A549 (cell line): ENCODE measurements around the gene AKR1C3. TPM values are rescaled to one million over a fixed set of nuclear protein-coding genes. Genes with fewer than 3 reads are reported as not detected.

Experiments
- ATAC-seq, 2 experiments: fragments of 200-7000 bp in 1 of 2; fragments of >200 bp in 1 of 2; cut with Nextera tagmentation in 1 of 2; cut with Tn5 transposase in 1 of 2; 3 replicates each; pipeline versions ENCODE4 v1.8.0 to v1.9.1; 2018 to 2020; ENCODE audit warnings: mild to moderate bottlenecking in 1 of 2, moderate library complexity in 1 of 2
- CTCF ChIA-PET: fragments of 300-600 bp; sonication (Branson Sonifier 250); formaldehyde crosslinking; extraction: SDS; loops from one replicate; lab custom pipeline; 2021; ENCODE audit warnings: antibody characterized with exemption, inconsistent platforms; lab: Yijun Ruan, JAX
- POLR2A ChIA-PET: fragments of 350-600 bp; formaldehyde crosslinking; extraction: SDS; loops from one replicate; lab custom pipeline; 2021; ENCODE audit warnings: antibody characterized with exemption, inconsistent platforms; lab: Yijun Ruan, JAX
- DNase-seq, 2 experiments: peaks; one replicate each; pipeline versions ENCODE4 v3.0.0 to v3.0.0-alpha.2; 2011 to 2016; ENCODE audit warnings: low read depth in 1 of 2, low spot score in 1 of 2
- FAIRE-seq: peaks from 2 replicates; lab custom pipeline; 2011; peaks lifted over from hg19 to GRCh38; lab: Jason Lieb, UNC
- H3K27ac ChIP-seq, 2 experiments: fragments of >200 bp; sonication (Bioruptor Twin); formaldehyde crosslinking; 3 replicates each; pipeline ENCODE4 v1.5.1; 2016 to 2017
- H3K4me1 ChIP-seq: fragments of >200 bp; sonication (Bioruptor Twin); formaldehyde crosslinking; 3 replicates; pipeline ENCODE4 v1.6.1; 2016
- H3K4me2 ChIP-seq: fragments of >200 bp; sonication (Bioruptor Twin); formaldehyde crosslinking; 3 replicates; pipeline ENCODE4 v1.6.1; 2016
- H3K4me3 ChIP-seq: fragments of >200 bp; sonication (Bioruptor Twin); formaldehyde crosslinking; 3 replicates; pipeline ENCODE4 v1.5.1; 2016
- H3K9me3 ChIP-seq: fragments of >200 bp; sonication (Bioruptor Twin); formaldehyde crosslinking; 3 replicates; pipeline ENCODE4 v1.6.1; 2016
- ATOH8 ChIP-seq: fragments of 250-450 bp; sonication (Bioruptor Pico); IDR thresholded peaks from 2 replicates; pipeline ENCODE4 v1.5.0; 2020; ENCODE audit warnings: low read depth, mild to moderate bottlenecking, moderate library complexity
- BHLHE40 ChIP-seq: IDR thresholded peaks from 2 replicates; pipeline ENCODE4 v1.6.1; 2012; ENCODE audit warnings: low read depth, low read length, inconsistent platforms
- CBX8 ChIP-seq: fragments of 200-600 bp; sonication (generic); IDR thresholded peaks from 2 replicates; pipeline ENCODE4 v1.6.1; 2016
- CEBPB ChIP-seq, 2 experiments: fragments of >200 bp in 1 of 2; sonication (Bioruptor Twin) in 1 of 2; formaldehyde crosslinking in 1 of 2; IDR thresholded peaks; 2 replicates each; pipeline ENCODE4 v1.6.1; 2012 to 2016
- CHD2 ChIP-seq: fragments of 150-350 bp; IDR thresholded peaks from 2 replicates; pipeline ENCODE4 v1.6.1; 2014; ENCODE audit warnings: low read length; ENCODE audit not compliant: partially characterized antibody
- CHD4 ChIP-seq: fragments of 200-600 bp; sonication (generic); IDR thresholded peaks from 2 replicates; pipeline ENCODE4 v1.6.1; 2016; ENCODE audit warnings: antibody characterized with exemption, mild to moderate bottlenecking, borderline replicate concordance
- EHF ChIP-seq: fragments of 250-450 bp; sonication (Bioruptor Pico); IDR thresholded peaks from 2 replicates; pipeline ENCODE4 v1.5.0; 2020; ENCODE audit warnings: mild to moderate bottlenecking
- EHMT2 ChIP-seq: fragments of 200-600 bp; sonication (generic); IDR thresholded peaks from 2 replicates; pipeline ENCODE4 v1.6.1; 2016; ENCODE audit warnings: antibody characterized with exemption, low read depth, mild to moderate bottlenecking, moderate library complexity
- EP300 ChIP-seq, 2 experiments: fragments of >200 bp; sonication (Bioruptor Twin); formaldehyde crosslinking; IDR thresholded peaks; 2 replicates in 1 of 2; 3 replicates in 1 of 2; pipeline ENCODE4 v1.6.1; 2016 to 2017
- ESRRA ChIP-seq: fragments of 150-350 bp; IDR thresholded peaks from 2 replicates; pipeline ENCODE4 v1.6.1; 2014; ENCODE audit warnings: mild to moderate bottlenecking, low read length, borderline replicate concordance
- FOSL2 ChIP-seq, 2 experiments: fragments of 450-650 bp in 1 of 2; fragments of >200 bp in 1 of 2; sonication (Bioruptor Twin) in 1 of 2; formaldehyde crosslinking; IDR thresholded peaks; 2 replicates each; pipeline versions ENCODE4 v1.5.0 to v1.6.1; 2016 to 2020; ENCODE audit warnings: mild to moderate bottlenecking in 1 of 2, moderate library complexity in 1 of 2
- FOXS1 ChIP-seq: fragments of 250-450 bp; sonication (Bioruptor Pico); IDR thresholded peaks from 2 replicates; pipeline ENCODE4 v1.5.0; 2020; ENCODE audit warnings: mild to moderate bottlenecking, moderate library complexity
- HDAC2 ChIP-seq: fragments of 200-600 bp; sonication (generic); IDR thresholded peaks from 2 replicates; pipeline ENCODE4 v1.6.1; 2016
- HES2 ChIP-seq: fragments of >200 bp; sonication (Bioruptor Twin); formaldehyde crosslinking; IDR thresholded peaks from 2 replicates; pipeline ENCODE4 v1.6.1; 2016
- HEYL ChIP-seq: fragments of 250-450 bp; sonication (Bioruptor Pico); IDR thresholded peaks from 2 replicates; pipeline ENCODE4 v1.8.0; 2021; ENCODE audit warnings: mild to moderate bottlenecking, moderate library complexity
- HOXB13 ChIP-seq: fragments of 250-450 bp; sonication (Bioruptor Pico); IDR thresholded peaks from 2 replicates; pipeline ENCODE4 v1.5.0; 2020; ENCODE audit warnings: low read depth, mild to moderate bottlenecking, moderate library complexity
- JUNB ChIP-seq: fragments of >200 bp; sonication (Bioruptor Twin); formaldehyde crosslinking; IDR thresholded peaks from 2 replicates; pipeline ENCODE4 v1.6.1; 2016
- KDM1A ChIP-seq: fragments of 200-600 bp; sonication (generic); IDR thresholded peaks from 2 replicates; pipeline ENCODE4 v1.6.1; 2016; ENCODE audit warnings: low read depth, mild to moderate bottlenecking
- MAFK ChIP-seq: fragments of 450-650 bp; IDR thresholded peaks from 2 replicates; pipeline ENCODE4 v1.6.1; 2014; ENCODE audit not compliant: partially characterized antibody
- NFE2L2 ChIP-seq: fragments of 150-350 bp; conservative IDR thresholded peaks from 2 replicates; pipeline ENCODE4 v1.6.1; 2014; ENCODE audit warnings: low read length
- NPAS2 ChIP-seq: fragments of 250-450 bp; sonication (Bioruptor Pico); IDR thresholded peaks from 2 replicates; pipeline ENCODE4 v1.8.0; 2022; ENCODE audit warnings: mild to moderate bottlenecking, moderate library complexity, borderline replicate concordance
- POLR2A ChIP-seq: IDR thresholded peaks from 2 replicates; pipeline ENCODE4 v1.6.1; 2012; ENCODE audit warnings: mild to moderate bottlenecking, low read length
- POLR2AphosphoS2 ChIP-seq: conservative IDR thresholded peaks from 2 replicates; pipeline ENCODE4 v1.6.1; 2012; ENCODE audit warnings: low read length, improper control_type of control experiment, inconsistent platforms
- RCOR1 ChIP-seq: fragments of 150-350 bp; IDR thresholded peaks from 2 replicates; pipeline ENCODE4 v1.6.1; 2014; ENCODE audit warnings: antibody characterized with exemption, low read length, low read depth
- RFX5 ChIP-seq: fragments of 450-650 bp; IDR thresholded peaks from 2 replicates; pipeline ENCODE4 v1.7.1; 2014; ENCODE audit warnings: antibody characterized with exemption, mild to moderate bottlenecking, moderate library complexity
- RNF2 ChIP-seq: fragments of 200-600 bp; sonication (generic); IDR thresholded peaks from 2 replicates; pipeline ENCODE4 v1.6.1; 2016; ENCODE audit warnings: low read depth, mild to moderate bottlenecking, antibody characterized with exemption, moderate library complexity, borderline replicate concordance
- SMC3 ChIP-seq: fragments of >200 bp; sonication (Bioruptor Twin); formaldehyde crosslinking; IDR thresholded peaks from 3 replicates; pipeline ENCODE4 v1.6.1; 2018; ENCODE audit warnings: inconsistent platforms
- SREBF2 ChIP-seq: fragments of 450-650 bp; IDR thresholded peaks from 2 replicates; pipeline ENCODE4 v1.6.1; 2014; ENCODE audit warnings: mild to moderate bottlenecking, moderate library complexity
- TP53 ChIP-seq: fragments of 250-450 bp; sonication (Bioruptor Pico); IDR thresholded peaks from 2 replicates; pipeline ENCODE4 v1.5.0; 2021; ENCODE audit warnings: mild to moderate bottlenecking, moderate library complexity
- ZC3H11A ChIP-seq: fragments of 450-650 bp; IDR thresholded peaks from 2 replicates; pipeline ENCODE4 v1.6.1; 2014; ENCODE audit warnings: antibody characterized with exemption, mild to moderate bottlenecking
- ZNF302 ChIP-seq: fragments of 250-450 bp; sonication (Bioruptor Pico); IDR thresholded peaks from 2 replicates; pipeline ENCODE4 v1.9.0; 2021; ENCODE audit warnings: inconsistent platforms, mild to moderate bottlenecking, moderate library complexity
- ZSCAN20 ChIP-seq: fragments of 250-450 bp; sonication (Bioruptor Pico); IDR thresholded peaks from 2 replicates; pipeline ENCODE4 v1.8.0; 2022; ENCODE audit warnings: mild to moderate bottlenecking, moderate library complexity
- WGBS: methylation state at CpG from one replicate; pipeline ENCODE4 v1.1.6; 2017; ENCODE audit errors: missing lambda C conversion rate; 5-methylcytosine and 5-hydroxymethylcytosine counted together
- polyA plus RNA-seq, 4 experiments: library from polyadenylated mRNA; depleted of rRNA in 3 of 4; stranded (reverse); fragments of >200 nt; fragmentation: RNase III in 1 of 4; extraction: RNeasy Plus Mini Kit Qiagen cat#74134 plus additional on column Dnase treatment in 1 of 4; gene quantifications; 2 replicates in 3 of 4; 3 replicates in 1 of 4; pipeline ENCODE4 v1.2.3, GENCODE V29; 2011 to 2017
- TF ChIP-seq, protein P1 (sequence below): IDR thresholded peaks from 2 replicates; pipeline ENCODE4 v1.6.1; 2012
- TF ChIP-seq, protein P2 (sequence below): fragments of >200 bp; sonication (Bioruptor Twin); formaldehyde crosslinking; IDR thresholded peaks from 3 replicates; pipeline ENCODE4 v1.5.1; 2016
- TF ChIP-seq, protein P3 (sequence below): IDR thresholded peaks from 2 replicates; pipeline ENCODE4 v1.6.1; 2012; ENCODE audit warnings: low read depth, borderline replicate concordance
- TF ChIP-seq, protein P4 (sequence below): fragments of 450-650 bp; IDR thresholded peaks from 2 replicates; pipeline ENCODE4 v1.6.1; 2014; ENCODE audit warnings: antibody characterized with exemption
- TF ChIP-seq, protein P5 (sequence below): IDR thresholded peaks from 2 replicates; pipeline ENCODE4 v1.6.1; 2012

The AKR1C3 gene
- polyA plus RNA-seq, 2 of the 4 experiments (the other 2 are of a cell fraction) = 1,998 to 3,820 TPM

- Histone ChIP-seq H3K4me1 (peaks cover 67% of the 10 kb centered on the region), H3K9me3 (peaks cover 40% of the 10 kb centered on the region), H3K4me3 (no peak overlapping the region), H3K27ac (peak overlapping the region; percentile 95 to 96), H3K4me2 (peak overlapping the region; percentile 65)
- DNase-seq (peak; percentile 68 to 99), ATAC-seq (peak; percentile 93), FAIRE-seq (peak; percentile 100)
- CTCF ChIA-PET = interaction anchor here (0.9 to 1.0 kb wide), 2 partner anchors 213 to 222 kb away, joined by 3 to 5 read pairs; no protein-coding TSS in a partner anchor
- WGBS = 0% methylated on average over 8 of the region's 8 CpGs
- POLR2A ChIA-PET = interaction anchor here (1.0 to 1.5 kb wide), 2 partner anchors 22 to 73 kb away, joined by 3 to 14 read pairs; partner anchors contain the start of gene AKR1C3
- TF ChIP-seq EP300 (IDR thresholded peaks at IDR 0.05) = peak; percentile 90 to 97; a peak in 4 of 5 replicates
- TF ChIP-seq EHF (CRISPR knock-in tag) = 0 out of 2 replicates have a peak, but pooled peaks have one; percentile 71
- peak; percentile 66; the same call in 1 of the 2 replicates for TF ChIP-seq ZNF302 (CRISPR knock-in tag)
- peak; percentile 77 for TF ChIP-seq FOXS1
- TF ChIP-seq, protein P1, sequence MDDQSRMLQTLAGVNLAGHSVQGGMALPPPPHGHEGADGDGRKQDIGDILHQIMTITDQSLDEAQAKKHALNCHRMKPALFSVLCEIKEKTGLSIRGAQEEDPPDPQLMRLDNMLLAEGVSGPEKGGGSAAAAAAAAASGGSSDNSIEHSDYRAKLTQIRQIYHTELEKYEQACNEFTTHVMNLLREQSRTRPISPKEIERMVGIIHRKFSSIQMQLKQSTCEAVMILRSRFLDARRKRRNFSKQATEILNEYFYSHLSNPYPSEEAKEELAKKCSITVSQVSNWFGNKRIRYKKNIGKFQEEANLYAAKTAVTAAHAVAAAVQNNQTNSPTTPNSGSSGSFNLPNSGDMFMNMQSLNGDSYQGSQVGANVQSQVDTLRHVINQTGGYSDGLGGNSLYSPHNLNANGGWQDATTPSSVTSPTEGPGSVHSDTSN = peak; percentile 54; the same call in 1 of the 2 replicates
- TF ChIP-seq RCOR1 = no peak
- no peak for TF ChIP-seq HDAC2
- TF ChIP-seq HES2 = peak; percentile 60; the same call in 1 of the 2 replicates
- TF ChIP-seq CEBPB (IDR thresholded peaks at IDR 0.05) = peak; percentile 77 to 88
- TF ChIP-seq CHD4 = no peak
- TF ChIP-seq JUNB = peak; percentile 66
- peak; percentile 100 for TF ChIP-seq NFE2L2
- TF ChIP-seq, protein P2, sequence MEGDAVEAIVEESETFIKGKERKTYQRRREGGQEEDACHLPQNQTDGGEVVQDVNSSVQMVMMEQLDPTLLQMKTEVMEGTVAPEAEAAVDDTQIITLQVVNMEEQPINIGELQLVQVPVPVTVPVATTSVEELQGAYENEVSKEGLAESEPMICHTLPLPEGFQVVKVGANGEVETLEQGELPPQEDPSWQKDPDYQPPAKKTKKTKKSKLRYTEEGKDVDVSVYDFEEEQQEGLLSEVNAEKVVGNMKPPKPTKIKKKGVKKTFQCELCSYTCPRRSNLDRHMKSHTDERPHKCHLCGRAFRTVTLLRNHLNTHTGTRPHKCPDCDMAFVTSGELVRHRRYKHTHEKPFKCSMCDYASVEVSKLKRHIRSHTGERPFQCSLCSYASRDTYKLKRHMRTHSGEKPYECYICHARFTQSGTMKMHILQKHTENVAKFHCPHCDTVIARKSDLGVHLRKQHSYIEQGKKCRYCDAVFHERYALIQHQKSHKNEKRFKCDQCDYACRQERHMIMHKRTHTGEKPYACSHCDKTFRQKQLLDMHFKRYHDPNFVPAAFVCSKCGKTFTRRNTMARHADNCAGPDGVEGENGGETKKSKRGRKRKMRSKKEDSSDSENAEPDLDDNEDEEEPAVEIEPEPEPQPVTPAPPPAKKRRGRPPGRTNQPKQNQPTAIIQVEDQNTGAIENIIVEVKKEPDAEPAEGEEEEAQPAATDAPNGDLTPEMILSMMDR = no peak
- no peak for TF ChIP-seq CBX8
- no peak for TF ChIP-seq TP53
- peak; percentile 51 for TF ChIP-seq SMC3
- peak; percentile 52; the same call in 1 of the 2 replicates for TF ChIP-seq HOXB13 (CRISPR knock-in tag)
- TF ChIP-seq ESRRA = no peak
- no peak for TF ChIP-seq CHD2
- no peak for TF ChIP-seq ZC3H11A
- peak; percentile 73 for TF ChIP-seq RFX5
- no peak for TF ChIP-seq BHLHE40
- no peak for TF ChIP-seq POLR2A
- TF ChIP-seq ZSCAN20 = no peak
- TF ChIP-seq ATOH8 = peak; percentile 34; the same call in 1 of the 2 replicates
- TF ChIP-seq NPAS2 (CRISPR knock-in tag) = no peak
- TF ChIP-seq, protein P3, sequence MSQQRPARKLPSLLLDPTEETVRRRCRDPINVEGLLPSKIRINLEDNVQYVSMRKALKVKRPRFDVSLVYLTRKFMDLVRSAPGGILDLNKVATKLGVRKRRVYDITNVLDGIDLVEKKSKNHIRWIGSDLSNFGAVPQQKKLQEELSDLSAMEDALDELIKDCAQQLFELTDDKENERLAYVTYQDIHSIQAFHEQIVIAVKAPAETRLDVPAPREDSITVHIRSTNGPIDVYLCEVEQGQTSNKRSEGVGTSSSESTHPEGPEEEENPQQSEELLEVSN = peak; percentile 65; the same call in 1 of the 2 replicates
- no peak for TF ChIP-seq SREBF2
- peak; percentile 100 for TF ChIP-seq MAFK
- TF ChIP-seq EHMT2 = no peak
- no peak for TF ChIP-seq RNF2
- peak; percentile 57 for TF ChIP-seq FOSL2 (IDR thresholded peaks at IDR 0.05)
- TF ChIP-seq FOSL2 (CRISPR knock-in tag; IDR thresholded peaks at IDR 0.05) = peak; percentile 89
- TF ChIP-seq, protein P4, sequence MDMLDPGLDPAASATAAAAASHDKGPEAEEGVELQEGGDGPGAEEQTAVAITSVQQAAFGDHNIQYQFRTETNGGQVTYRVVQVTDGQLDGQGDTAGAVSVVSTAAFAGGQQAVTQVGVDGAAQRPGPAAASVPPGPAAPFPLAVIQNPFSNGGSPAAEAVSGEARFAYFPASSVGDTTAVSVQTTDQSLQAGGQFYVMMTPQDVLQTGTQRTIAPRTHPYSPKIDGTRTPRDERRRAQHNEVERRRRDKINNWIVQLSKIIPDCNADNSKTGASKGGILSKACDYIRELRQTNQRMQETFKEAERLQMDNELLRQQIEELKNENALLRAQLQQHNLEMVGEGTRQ = peak; percentile 84
- TF ChIP-seq, protein P5, sequence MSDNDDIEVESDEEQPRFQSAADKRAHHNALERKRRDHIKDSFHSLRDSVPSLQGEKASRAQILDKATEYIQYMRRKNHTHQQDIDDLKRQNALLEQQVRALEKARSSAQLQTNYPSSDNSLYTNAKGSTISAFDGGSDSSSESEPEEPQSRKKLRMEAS = peak; percentile 72
- no peak for TF ChIP-seq KDM1A
- TF ChIP-seq POLR2AphosphoS2 = no peak
- no peak for TF ChIP-seq HEYL (CRISPR knock-in tag)
Measured at GRCh38 chr10:5071411-5072198, 22.6 kb upstream of the AKR1C3 start.
